K562 (cell line): Measurements from ENCODE around the gene CFAP58. TPM values are rescaled to one million over a fixed set of nuclear protein-coding genes. Genes with fewer than 3 reads are reported as not detected.

Experiments used
- ATAC-seq: fragments of 200-7000 bp; cut with Tn5 transposase; 3 replicates; pipeline ENCODE4 v1.9.1; 2020; ENCODE audit warnings: moderate library complexity
- BruUV-seq: library from RNA; stranded (reverse); fragments of 400-500 nt; replicated peaks from 2 replicates; lab custom pipeline; 2021; lab: Mats Ljungman, UMichigan
- CTCF ChIA-PET: fragments of 300-600 bp; formaldehyde crosslinking; extraction: SDS; loops from one replicate; lab custom pipeline; 2021; ENCODE audit warnings: low intra/inter-chr PET ratio; lab: Yijun Ruan, JAX
- POLR2A ChIA-PET: fragments of 300-600, 350-650 bp; sonication (Branson Sonifier 250); formaldehyde crosslinking; extraction: SDS; loops from one replicate; lab custom pipeline; 2021; ENCODE audit warnings: antibody characterized with exemption, inconsistent platforms; lab: Yijun Ruan, JAX
- DNase-seq, 4 experiments: peaks; one replicate each; pipeline versions ENCODE4 v3.0.0 to v3.0.0-alpha.2; 2011 to 2018; ENCODE audit warnings: low spot score in 3 of 4, mixed read lengths in 3 of 4; ENCODE audit errors: extremely low read depth in 1 of 4
- FAIRE-seq: peaks from 2 replicates; lab custom pipeline; 2011; peaks lifted over from hg19 to GRCh38; lab: Jason Lieb, UNC
- H2AFZ ChIP-seq: 2 replicates; pipeline ENCODE4 v1.6.0; 2011; ENCODE audit warnings: low read depth, low read length, control low read depth, inconsistent platforms
- H3K27ac ChIP-seq: fragments of 200-600 bp; 3 replicates; pipeline ENCODE4 v1.8.0; 2011; ENCODE audit warnings: low read depth, mild to moderate bottlenecking, control low read depth, inconsistent platforms, low read length, moderate library complexity, mixed read lengths; ENCODE audit errors: extremely low read depth
- H3K27me3 ChIP-seq, 2 experiments: fragments of 300-600 bp in 1 of 2; 2 replicates in 1 of 2; 3 replicates in 1 of 2; pipeline versions ENCODE4 v1.6.0 to v1.8.0; 2011; ENCODE audit warnings: inconsistent platforms in 2 of 2, low read length in 2 of 2, mild to moderate bottlenecking in 1 of 2, mixed read lengths in 1 of 2, moderate library complexity in 1 of 2; ENCODE audit not compliant: control insufficient read depth in 2 of 2, insufficient read depth in 2 of 2
- H3K36me3 ChIP-seq: fragments of 300-600 bp; 3 replicates; pipeline ENCODE4 v1.8.0; 2011; ENCODE audit warnings: mild to moderate bottlenecking, low read length, inconsistent platforms; ENCODE audit not compliant: control insufficient read depth, insufficient read depth
- H3K4me1 ChIP-seq, 2 experiments: fragments of 200-600 bp in 1 of 2; replicated peaks in 1 of 2; 2 replicates in 1 of 2; 3 replicates in 1 of 2; pipeline versions ENCODE4 v1.5.1 to v1.8.0; 2011; ENCODE audit warnings: inconsistent platforms in 2 of 2, low read length in 2 of 2, mild to moderate bottlenecking in 1 of 2, mixed read lengths in 1 of 2, moderate library complexity in 1 of 2; ENCODE audit not compliant: control insufficient read depth in 2 of 2, insufficient read depth in 2 of 2
- H3K4me2 ChIP-seq: 2 replicates; pipeline ENCODE4 v1.6.1; 2011; ENCODE audit warnings: low read length, control low read depth, inconsistent platforms, mixed read lengths; ENCODE audit not compliant: insufficient read depth
- H3K4me3 ChIP-seq: fragments of 200-600 bp; sonication (generic), shearing (Covaris generic); 2 replicates; pipeline ENCODE4 v1.5.1; 2016; ENCODE audit warnings: control low read depth, inconsistent platforms
- H3K79me2 ChIP-seq: fragments of 200-600 bp; 3 replicates; pipeline ENCODE4 v1.8.0; 2011; ENCODE audit warnings: low read length, inconsistent platforms; ENCODE audit not compliant: control insufficient read depth, insufficient read depth
- H3K9ac ChIP-seq, 2 experiments: 2 replicates each; pipeline versions ENCODE4 v1.6.0 to v1.6.1; 2011; ENCODE audit warnings: low read depth in 2 of 2, low read length in 2 of 2, control low read depth in 1 of 2, inconsistent platforms in 1 of 2, mild to moderate bottlenecking in 1 of 2, mixed read lengths in 1 of 2; ENCODE audit not compliant: insufficient read depth in 1 of 2
- H3K9me1 ChIP-seq: one replicate; pipeline ENCODE4 v1.6.0; 2011; ENCODE audit warnings: inconsistent platforms, mild to moderate bottlenecking, low read length, moderate library complexity; ENCODE audit not compliant: control insufficient read depth, insufficient read depth
- H3K9me3 ChIP-seq: replicated peaks from 2 replicates; pipeline ENCODE4 v1.5.1; 2011; ENCODE audit warnings: low read depth, low read length, inconsistent platforms; ENCODE audit not compliant: control insufficient read depth, insufficient read depth
- H4K20me1 ChIP-seq: replicated peaks from 2 replicates; pipeline ENCODE4 v1.6.1; 2011; ENCODE audit warnings: low read length, inconsistent platforms, mixed read lengths; ENCODE audit not compliant: control insufficient read depth, insufficient read depth
- ARID3B ChIP-seq: fragments of 250-450 bp; sonication (Bioruptor Pico); IDR thresholded peaks from 2 replicates; pipeline ENCODE4 v1.4.0; 2020; ENCODE audit warnings: borderline replicate concordance
- HCFC1 ChIP-seq: IDR thresholded peaks from 2 replicates; pipeline ENCODE4 v1.6.1; 2012; ENCODE audit warnings: low read depth, low read length, improper control_type of control experiment
- MTA3 ChIP-seq: fragments of 450-650 bp; formaldehyde crosslinking; IDR thresholded peaks from 2 replicates; pipeline ENCODE4 v1.6.1; 2017; ENCODE audit warnings: mild to moderate bottlenecking, borderline replicate concordance
- UBTF ChIP-seq, 2 experiments: IDR thresholded peaks; 2 replicates each; pipeline ENCODE4 v1.6.1; 2012; ENCODE audit warnings: improper control_type of control experiment in 2 of 2, low read depth in 2 of 2, low read length in 2 of 2, borderline replicate concordance in 1 of 2
- WGBS: fragments of 100-300 bp; shearing (Covaris generic); methylation state at CpG from one replicate; pipeline ENCODE4 v1.1.6; 2016; ENCODE audit warnings: low coverage, mixed read lengths; ENCODE audit not compliant: insufficient coverage; ENCODE audit errors: missing lambda C conversion rate; 5-methylcytosine and 5-hydroxymethylcytosine counted together
- in situ Hi-C: fragments of 300-500 bp; cut with MboI; formaldehyde crosslinking; loops from 4 replicates; pipeline ENCODE4 v1.15.0; 2018; ENCODE audit warnings: inconsistent platforms, mixed read lengths
- intact Hi-C: fragments of 100-400 bp; cut with micrococcal nuclease; formaldehyde crosslinking; loops from 2 replicates; pipeline ENCODE4 v1.14.2; 2022
- polyA plus RNA-seq, 8 experiments: library from polyadenylated mRNA; depleted of rRNA in 4 of 8; stranded (reverse) in 5 of 8; unstranded in 3 of 8; fragments of >200 nt; fragmentation: Nextera tagmentation in 2 of 8; fragmentation: Illumina TruSeq in 1 of 8; extraction: Ambion mirVana in 2 of 8; extraction: Trizol in 1 of 8; gene quantifications; 2 replicates each; pipeline versions ENCODE4 v1.2.1 to v1.2.3, GENCODE V29; 2011 to 2014; ENCODE audit warnings: inconsistent platforms in 1 of 8, missing spikeins in 1 of 8
- total RNA-seq, 7 experiments: library from RNA; depleted of rRNA in 6 of 7; stranded (reverse); fragments of >200 nt in 6 of 7; fragmentation: Illumina TruSeq in 2 of 7; extraction: Trizol in 2 of 7; gene quantifications; 2 replicates each; pipeline versions ENCODE4 v1.2.1 to v1.2.3, GENCODE V29; 2011 to 2021; ENCODE audit warnings: low replicate concordance in 1 of 7
- TF ChIP-seq, protein P1 (sequence below), 2 experiments: IDR thresholded peaks; 2 replicates each; pipeline ENCODE4 v1.6.1; 2011; ENCODE audit warnings: borderline replicate concordance in 1 of 2, control low read depth in 1 of 2, low read depth in 1 of 2, low read length in 1 of 2, mild to moderate bottlenecking in 1 of 2, mixed read lengths in 1 of 2, moderate library complexity in 1 of 2; ENCODE audit not compliant: insufficient read depth in 1 of 2, insufficient read length in 1 of 2, poor library complexity in 1 of 2, severe bottlenecking in 1 of 2; ENCODE audit errors: extremely low read depth in 1 of 2
- TF ChIP-seq, protein P2 (sequence below): fragments of 250-450 bp; sonication (Bioruptor Pico); IDR thresholded peaks from 2 replicates; pipeline ENCODE4 v1.9.0; 2021; ENCODE audit warnings: mild to moderate bottlenecking, inconsistent platforms
- TF ChIP-seq, protein P3 (sequence below): fragments of 250-450 bp; sonication (Bioruptor Pico); IDR thresholded peaks from 2 replicates; pipeline ENCODE4 v1.4.0; 2020; ENCODE audit warnings: mild to moderate bottlenecking, moderate library complexity

CFAP58 gene
- total and polyA plus RNA-seq, 9 of the 15 experiments (the other 6 are each of a cell fraction or from before 2014, with no cell fraction given), result 0.08 to 2.0 (median 0.71) TPM

- no peaks in the 10 kb centered on the region for H3K4me1 ChIP-seq
- no peaks in the 10 kb centered on the region for H3K36me3 ChIP-seq
- H3K9me3 ChIP-seq, result no peaks in the 10 kb centered on the region
- no peaks in the 10 kb centered on the region for H3K79me2 ChIP-seq
- no peak overlapping the region for H3K27ac ChIP-seq
- ChIA-PET POLR2A (no interaction called here), CTCF (no interaction called here)
- no peak for ATAC-seq
- in situ Hi-C loops, result no loop called here
- DNase-seq, result no peak
- H3K9ac ChIP-seq, result no peak overlapping the region
- no peak overlapping the region for H3K4me3 ChIP-seq
- H3K27me3 ChIP-seq, result peaks cover 0 to 9% of the 10 kb centered on the region in 2 experiments; a peak in 2 of 5 replicates
- WGBS, result 0% methylated on average over 1 of the region's 1 CpG
- BruUV-seq, result no TSS peak
- no peak overlapping the region for H2AFZ ChIP-seq
- H3K9me1 ChIP-seq, result no peaks in the 10 kb centered on the region
- H3K4me2 ChIP-seq, result no peak overlapping the region
- no peak for FAIRE-seq
- intact Hi-C loops, result no loop called here
- H4K20me1 ChIP-seq, result no peaks in the 10 kb centered on the region
- TF ChIP-seq ARID3B (no peak), MTA3 (no peak), HCFC1 (no peak), UBTF (IDR thresholded peaks at IDR 0.05; ENCODE audit: borderline replicate concordance in 1 of 2, low read depth in 2 of 2, low read length in 2 of 2) (no peak)
- TF ChIP-seq, protein P1, sequence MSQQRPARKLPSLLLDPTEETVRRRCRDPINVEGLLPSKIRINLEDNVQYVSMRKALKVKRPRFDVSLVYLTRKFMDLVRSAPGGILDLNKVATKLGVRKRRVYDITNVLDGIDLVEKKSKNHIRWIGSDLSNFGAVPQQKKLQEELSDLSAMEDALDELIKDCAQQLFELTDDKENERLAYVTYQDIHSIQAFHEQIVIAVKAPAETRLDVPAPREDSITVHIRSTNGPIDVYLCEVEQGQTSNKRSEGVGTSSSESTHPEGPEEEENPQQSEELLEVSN (IDR thresholded peaks at IDR 0.05; ENCODE audit: borderline replicate concordance in 1 of 2, extremely low read depth in 1 of 2, insufficient read depth in 1 of 2, insufficient read length in 1 of 2, low read depth in 1 of 2, low read length in 1 of 2, poor library complexity in 1 of 2, severe bottlenecking in 1 of 2), result no peak
- TF ChIP-seq, protein P2, sequence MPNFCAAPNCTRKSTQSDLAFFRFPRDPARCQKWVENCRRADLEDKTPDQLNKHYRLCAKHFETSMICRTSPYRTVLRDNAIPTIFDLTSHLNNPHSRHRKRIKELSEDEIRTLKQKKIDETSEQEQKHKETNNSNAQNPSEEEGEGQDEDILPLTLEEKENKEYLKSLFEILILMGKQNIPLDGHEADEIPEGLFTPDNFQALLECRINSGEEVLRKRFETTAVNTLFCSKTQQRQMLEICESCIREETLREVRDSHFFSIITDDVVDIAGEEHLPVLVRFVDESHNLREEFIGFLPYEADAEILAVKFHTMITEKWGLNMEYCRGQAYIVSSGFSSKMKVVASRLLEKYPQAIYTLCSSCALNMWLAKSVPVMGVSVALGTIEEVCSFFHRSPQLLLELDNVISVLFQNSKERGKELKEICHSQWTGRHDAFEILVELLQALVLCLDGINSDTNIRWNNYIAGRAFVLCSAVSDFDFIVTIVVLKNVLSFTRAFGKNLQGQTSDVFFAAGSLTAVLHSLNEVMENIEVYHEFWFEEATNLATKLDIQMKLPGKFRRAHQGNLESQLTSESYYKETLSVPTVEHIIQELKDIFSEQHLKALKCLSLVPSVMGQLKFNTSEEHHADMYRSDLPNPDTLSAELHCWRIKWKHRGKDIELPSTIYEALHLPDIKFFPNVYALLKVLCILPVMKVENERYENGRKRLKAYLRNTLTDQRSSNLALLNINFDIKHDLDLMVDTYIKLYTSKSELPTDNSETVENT (CRISPR knock-in tag), result no peak
- TF ChIP-seq, protein P3, sequence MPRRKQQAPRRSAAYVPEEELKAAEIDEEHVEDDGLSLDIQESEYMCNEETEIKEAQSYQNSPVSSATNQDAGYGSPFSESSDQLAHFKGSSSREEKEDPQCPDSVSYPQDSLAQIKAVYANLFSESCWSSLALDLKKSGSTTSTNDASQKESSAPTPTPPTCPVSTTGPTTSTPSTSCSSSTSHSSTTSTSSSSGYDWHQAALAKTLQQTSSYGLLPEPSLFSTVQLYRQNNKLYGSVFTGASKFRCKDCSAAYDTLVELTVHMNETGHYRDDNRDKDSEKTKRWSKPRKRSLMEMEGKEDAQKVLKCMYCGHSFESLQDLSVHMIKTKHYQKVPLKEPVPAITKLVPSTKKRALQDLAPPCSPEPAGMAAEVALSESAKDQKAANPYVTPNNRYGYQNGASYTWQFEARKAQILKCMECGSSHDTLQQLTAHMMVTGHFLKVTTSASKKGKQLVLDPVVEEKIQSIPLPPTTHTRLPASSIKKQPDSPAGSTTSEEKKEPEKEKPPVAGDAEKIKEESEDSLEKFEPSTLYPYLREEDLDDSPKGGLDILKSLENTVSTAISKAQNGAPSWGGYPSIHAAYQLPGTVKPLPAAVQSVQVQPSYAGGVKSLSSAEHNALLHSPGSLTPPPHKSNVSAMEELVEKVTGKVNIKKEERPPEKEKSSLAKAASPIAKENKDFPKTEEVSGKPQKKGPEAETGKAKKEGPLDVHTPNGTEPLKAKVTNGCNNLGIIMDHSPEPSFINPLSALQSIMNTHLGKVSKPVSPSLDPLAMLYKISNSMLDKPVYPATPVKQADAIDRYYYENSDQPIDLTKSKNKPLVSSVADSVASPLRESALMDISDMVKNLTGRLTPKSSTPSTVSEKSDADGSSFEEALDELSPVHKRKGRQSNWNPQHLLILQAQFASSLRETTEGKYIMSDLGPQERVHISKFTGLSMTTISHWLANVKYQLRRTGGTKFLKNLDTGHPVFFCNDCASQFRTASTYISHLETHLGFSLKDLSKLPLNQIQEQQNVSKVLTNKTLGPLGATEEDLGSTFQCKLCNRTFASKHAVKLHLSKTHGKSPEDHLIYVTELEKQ (CRISPR knock-in tag), result no peak
Measured at GRCh38 chr10:104416851-104417250, 63.2 kb downstream of the CFAP58 start.
